OCI-LY7 (cell line): ENCODE data around the gene RGS17. TPM values are rescaled to one million over a fixed set of nuclear protein-coding genes. Genes with fewer than 3 reads are reported as not detected.

Experiments used
- BruUV-seq: library from RNA; stranded (reverse); fragments of 400-500 nt; replicated peaks from 2 replicates; lab custom pipeline; 2021; lab: Mats Ljungman, UMichigan
- CTCF ChIA-PET: fragments of 300-600 bp; sonication (Branson Sonifier 250); formaldehyde crosslinking; loops from one replicate; lab custom pipeline; 2022; ENCODE audit warnings: antibody characterized with exemption; ENCODE audit not compliant: unreplicated experiment; lab: Charles Lee
- POLR2A ChIA-PET: fragments of 300-600 bp; sonication (Branson Sonifier 250); formaldehyde crosslinking; loops from one replicate; lab custom pipeline; 2022; ENCODE audit warnings: antibody characterized with exemption; lab: Charles Lee
- DNase-seq: peaks from one replicate; pipeline ENCODE4 v3.0.0-alpha.2; 2015; ENCODE audit warnings: low spot score
- H2AFZ ChIP-seq: fragments of 200-600 bp; sonication (generic), shearing (Covaris generic); 2 replicates; pipeline ENCODE4 v1.6.1; 2014; ENCODE audit warnings: mild to moderate bottlenecking, antibody characterized with exemption, low read length, moderate library complexity
- H3K27ac ChIP-seq: fragments of 200-600 bp; sonication (generic); 2 replicates; pipeline ENCODE4 v1.5.1; 2014; ENCODE audit warnings: mixed run types, low read depth, mild to moderate bottlenecking, moderate library complexity, low read length, inconsistent platforms; ENCODE audit not compliant: poor library complexity, severe bottlenecking
- H3K36me3 ChIP-seq: fragments of 200-600 bp; sonication (generic); 2 replicates; pipeline ENCODE4 v1.6.1; 2014; ENCODE audit warnings: mild to moderate bottlenecking, antibody characterized with exemption, low read length, moderate library complexity, mixed read lengths; ENCODE audit not compliant: insufficient read depth
- H3K4me1 ChIP-seq: fragments of 200-600 bp; sonication (generic); 2 replicates; pipeline ENCODE4 v1.5.1; 2014; ENCODE audit warnings: mild to moderate bottlenecking, low read length; ENCODE audit not compliant: insufficient read depth, poor library complexity, severe bottlenecking
- H3K4me2 ChIP-seq: fragments of 200-600 bp; sonication (generic); 2 replicates; pipeline ENCODE4 v1.6.1; 2014; ENCODE audit warnings: mild to moderate bottlenecking, low read length
- H3K4me3 ChIP-seq: fragments of 200-600 bp; sonication (generic); 2 replicates; pipeline ENCODE4 v1.5.1; 2014; ENCODE audit warnings: mild to moderate bottlenecking, low read depth, low read length; ENCODE audit not compliant: poor library complexity, severe bottlenecking
- H3K79me2 ChIP-seq: fragments of 200-600 bp; sonication (generic); 2 replicates; pipeline ENCODE4 v1.6.1; 2016; ENCODE audit warnings: low read depth, mild to moderate bottlenecking, low read length, moderate library complexity, mixed read lengths; ENCODE audit not compliant: insufficient read depth
- H3K9me2 ChIP-seq: fragments of 200-600 bp; sonication (generic); 2 replicates; pipeline ENCODE4 v1.6.1; 2016; ENCODE audit warnings: mild to moderate bottlenecking, low read length, mixed read lengths; ENCODE audit not compliant: insufficient read depth
- H3K9me3 ChIP-seq: fragments of 200-600 bp; sonication (generic); 2 replicates; pipeline ENCODE4 v1.6.1; 2014; ENCODE audit warnings: mild to moderate bottlenecking, mixed run types, low read length, mixed read lengths
- H4K20me1 ChIP-seq: fragments of 200-600 bp; sonication (generic); 2 replicates; pipeline ENCODE4 v1.6.1; 2014; ENCODE audit warnings: mild to moderate bottlenecking, antibody characterized with exemption, low read length, moderate library complexity, mixed read lengths; ENCODE audit not compliant: insufficient read depth
- EZH2phosphoT487 ChIP-seq: fragments of 200-600 bp; sonication (generic); IDR thresholded peaks from 2 replicates; pipeline ENCODE4 v1.6.1; 2018; ENCODE audit warnings: low read depth, borderline replicate concordance, mild to moderate bottlenecking, mixed run types, antibody characterized with exemption, low read length, moderate library complexity, mixed read lengths
- intact Hi-C: fragments of 100-400 bp; cut with micrococcal nuclease; formaldehyde crosslinking; loops from one replicate; pipeline ENCODE4 v1.10.0; 2022; ENCODE audit not compliant: unreplicated experiment
- total RNA-seq, 2 experiments: library from RNA; depleted of rRNA in 1 of 2; stranded (reverse); fragments of >200 nt in 1 of 2; shearing (Covaris generic) in 1 of 2; gene quantifications; 2 replicates each; pipeline ENCODE4 v1.2.3, GENCODE V29; 2014 to 2022
- TF ChIP-seq, protein P1 (sequence below): fragments of 200-600 bp; sonication (generic); conservative IDR thresholded peaks from 2 replicates; pipeline ENCODE4 v1.5.1; 2014; ENCODE audit warnings: mild to moderate bottlenecking, antibody characterized with exemption, low read length, moderate library complexity, mixed read lengths

Gene RGS17
- total RNA-seq, 2 experiments from 2014 or later, result not detected

DNA sequence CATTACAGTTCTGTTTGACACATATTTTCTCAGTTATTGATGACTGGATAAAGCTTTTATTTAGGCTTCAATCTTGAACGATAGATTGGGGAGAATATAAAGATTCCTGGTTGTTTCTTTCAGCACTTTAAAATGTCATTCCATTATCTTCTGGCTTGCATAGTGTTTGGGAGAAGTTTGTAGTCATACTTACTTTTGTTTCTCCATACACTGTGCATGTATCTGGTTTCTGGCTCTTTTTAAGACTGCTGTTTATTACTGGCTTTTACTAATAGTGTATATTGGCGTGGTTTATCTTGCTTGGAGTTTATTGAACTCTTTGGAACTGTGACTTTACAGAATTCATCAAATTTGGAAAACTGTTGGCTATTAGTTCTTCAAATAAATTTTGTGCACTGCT lies 49.2 kb downstream of the RGS17 start:
- no peaks in the 10 kb centered on the region for H3K4me1 ChIP-seq
- no peak for DNase-seq
- H3K9me3 ChIP-seq, result no peaks in the 10 kb centered on the region
- no peaks in the 10 kb centered on the region for H3K9me2 ChIP-seq
- CTCF ChIA-PET, result no interaction called here
- H2AFZ ChIP-seq, result no peak overlapping the region
- no peak overlapping the region for H3K4me2 ChIP-seq
- TF ChIP-seq EZH2phosphoT487, result no peak
- TF ChIP-seq, protein P1, sequence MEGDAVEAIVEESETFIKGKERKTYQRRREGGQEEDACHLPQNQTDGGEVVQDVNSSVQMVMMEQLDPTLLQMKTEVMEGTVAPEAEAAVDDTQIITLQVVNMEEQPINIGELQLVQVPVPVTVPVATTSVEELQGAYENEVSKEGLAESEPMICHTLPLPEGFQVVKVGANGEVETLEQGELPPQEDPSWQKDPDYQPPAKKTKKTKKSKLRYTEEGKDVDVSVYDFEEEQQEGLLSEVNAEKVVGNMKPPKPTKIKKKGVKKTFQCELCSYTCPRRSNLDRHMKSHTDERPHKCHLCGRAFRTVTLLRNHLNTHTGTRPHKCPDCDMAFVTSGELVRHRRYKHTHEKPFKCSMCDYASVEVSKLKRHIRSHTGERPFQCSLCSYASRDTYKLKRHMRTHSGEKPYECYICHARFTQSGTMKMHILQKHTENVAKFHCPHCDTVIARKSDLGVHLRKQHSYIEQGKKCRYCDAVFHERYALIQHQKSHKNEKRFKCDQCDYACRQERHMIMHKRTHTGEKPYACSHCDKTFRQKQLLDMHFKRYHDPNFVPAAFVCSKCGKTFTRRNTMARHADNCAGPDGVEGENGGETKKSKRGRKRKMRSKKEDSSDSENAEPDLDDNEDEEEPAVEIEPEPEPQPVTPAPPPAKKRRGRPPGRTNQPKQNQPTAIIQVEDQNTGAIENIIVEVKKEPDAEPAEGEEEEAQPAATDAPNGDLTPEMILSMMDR, result no peak
- H4K20me1 ChIP-seq, result no peaks in the 10 kb centered on the region
- no peak overlapping the region for H3K4me3 ChIP-seq
- intact Hi-C loops, result no loop called here
- no peaks in the 10 kb centered on the region for H3K79me2 ChIP-seq
- no peaks in the 10 kb centered on the region for H3K36me3 ChIP-seq
- POLR2A ChIA-PET, result no interaction called here
- no peak overlapping the region for H3K27ac ChIP-seq
- no TSS peak for BruUV-seq

DNA sequence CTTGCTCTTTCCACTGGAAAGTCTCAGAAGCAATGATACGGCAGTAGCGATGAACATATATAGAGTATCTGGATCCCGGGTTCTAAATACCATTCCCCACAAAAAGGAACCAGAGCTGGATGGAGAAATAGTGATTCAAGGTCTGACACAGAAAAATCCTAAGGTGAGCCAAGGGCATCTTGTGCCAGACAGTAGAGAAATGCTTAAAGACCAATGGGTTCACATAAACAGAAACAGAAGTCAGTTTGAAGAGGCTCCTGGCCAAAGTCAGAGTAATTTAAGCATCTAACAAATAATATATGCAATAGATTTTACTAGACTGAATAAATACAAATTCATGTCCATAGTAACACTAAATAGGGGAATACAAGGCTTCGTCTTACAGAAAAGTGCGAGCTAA lies 54.7 kb downstream of the RGS17 start:
- H3K4me3 ChIP-seq, result no peak overlapping the region
- no peak overlapping the region for H3K27ac ChIP-seq
- no peaks in the 10 kb centered on the region for H3K9me2 ChIP-seq
- H3K4me1 ChIP-seq, result no peaks in the 10 kb centered on the region
- H4K20me1 ChIP-seq, result no peaks in the 10 kb centered on the region
- H3K4me2 ChIP-seq, result no peak overlapping the region
- no peaks in the 10 kb centered on the region for H3K9me3 ChIP-seq
- no peaks in the 10 kb centered on the region for H3K36me3 ChIP-seq
- DNase-seq, result no peak
- no peak overlapping the region for H2AFZ ChIP-seq
- BruUV-seq, result no TSS peak
- POLR2A ChIA-PET, result no interaction called here
- intact Hi-C loops, result no loop called here
- TF ChIP-seq, protein P1, result no peak
- TF ChIP-seq EZH2phosphoT487, result no peak
- CTCF ChIA-PET, result no interaction called here
- no peaks in the 10 kb centered on the region for H3K79me2 ChIP-seq

DNA sequence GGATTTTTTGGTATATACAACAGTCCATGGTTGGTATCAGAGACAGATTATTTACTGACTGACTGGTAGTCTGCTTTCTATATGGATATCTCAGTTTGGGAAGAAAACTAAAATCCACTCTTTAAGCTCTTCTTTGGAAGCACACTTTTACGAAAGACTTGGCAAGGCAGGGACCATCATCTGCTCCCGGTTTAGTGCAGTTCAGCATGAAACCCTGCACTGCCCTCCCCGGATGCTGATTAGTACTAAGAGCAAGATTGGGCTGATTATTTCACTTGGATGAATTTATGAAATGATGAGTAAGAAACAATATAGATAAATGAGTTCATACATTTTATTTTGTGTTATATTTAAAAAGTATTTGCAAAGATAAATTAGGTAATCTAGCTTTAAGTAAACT lies 56.3 kb downstream of the RGS17 start:
- CTCF ChIA-PET, result no interaction called here
- POLR2A ChIA-PET, result interaction anchor here (0.7 to 1.1 kb wide), 2 partner anchors 11 to 469 kb away, joined by 3 read pairs; no protein-coding TSS in a partner anchor
- intact Hi-C loops, result no loop called here
- no peak for TF ChIP-seq EZH2phosphoT487
- TF ChIP-seq, protein P1, result no peak
- Histone ChIP-seq H3K27ac (no peak overlapping the region), H3K79me2 (no peaks in the 10 kb centered on the region), H3K36me3 (no peaks in the 10 kb centered on the region), H3K9me3 (no peaks in the 10 kb centered on the region), H3K9me2 (no peaks in the 10 kb centered on the region), H3K4me2 (no peak overlapping the region), H2AFZ (no peak overlapping the region), H3K4me3 (no peak overlapping the region), H3K4me1 (no peaks in the 10 kb centered on the region), H4K20me1 (no peaks in the 10 kb centered on the region)
- no peak for DNase-seq
- no TSS peak for BruUV-seq
